PFSK-1 (cell line): ENCODE measurements around the gene KCNK10.

Experiments used
- FOXP2 ChIP-seq: optimal IDR thresholded peaks from 2 replicates; pipeline ENCODE3; 2011; ENCODE audit warnings: borderline replicate concordance, control low read depth, inconsistent platforms; ENCODE audit not compliant: insufficient read depth; ENCODE audit errors: extremely low read length, extremely low read depth
- POLR2AphosphoS5 ChIP-seq: IDR thresholded peaks from 2 replicates; pipeline ENCODE4 v1.6.1; 2012; ENCODE audit warnings: low read depth, mild to moderate bottlenecking, control low read depth, low read length, moderate library complexity
- SIN3A ChIP-seq: IDR thresholded peaks from 2 replicates; pipeline ENCODE4 v1.6.1; 2012; ENCODE audit warnings: mild to moderate bottlenecking, low read length, moderate library complexity, borderline replicate concordance; ENCODE audit not compliant: insufficient read depth
- TAF1 ChIP-seq: IDR thresholded peaks from 2 replicates; pipeline ENCODE4 v1.6.1; 2012; ENCODE audit warnings: low read length, control low read depth, borderline replicate concordance; ENCODE audit not compliant: insufficient read depth
- TF ChIP-seq, protein P1 (sequence below), 2 experiments: IDR thresholded peaks; 2 replicates each; pipeline versions ENCODE4 v1.6.1 to v1.8.0; 2011 to 2012; ENCODE audit warnings: low read depth in 2 of 2, low read length in 2 of 2, control low read depth in 1 of 2, inconsistent platforms in 1 of 2, mild to moderate bottlenecking in 1 of 2, moderate library complexity in 1 of 2; ENCODE audit not compliant: insufficient read depth in 1 of 2

Gene KCNK10

DNA sequence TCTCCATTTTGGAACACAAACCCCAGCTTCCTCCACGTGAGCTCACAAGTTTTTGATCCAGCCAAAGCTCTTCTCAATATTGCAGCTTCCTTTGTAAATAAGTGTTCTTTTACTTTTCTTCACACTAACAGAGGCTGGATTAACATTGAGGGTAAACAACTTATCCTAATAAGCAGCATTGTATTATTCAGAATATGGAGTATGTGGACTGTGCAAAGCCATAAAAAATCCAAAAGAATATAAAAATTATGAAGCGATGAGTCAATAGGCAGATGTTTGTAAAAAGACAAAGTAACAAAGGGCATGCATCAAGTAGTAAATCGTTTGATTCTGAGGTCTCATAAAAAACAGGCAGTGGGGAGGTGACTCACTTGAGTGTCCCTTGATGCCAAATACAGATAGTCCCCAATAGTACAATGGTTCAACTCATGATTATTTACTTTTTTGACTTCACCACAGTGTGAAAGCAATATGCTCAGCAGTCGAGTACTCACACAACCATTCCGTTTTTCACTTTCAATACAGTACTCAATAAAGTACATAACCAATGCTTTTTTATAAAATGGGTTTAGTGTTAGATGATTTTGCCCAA is 23.1 kb upstream of the KCNK10 start:
- TF ChIP-seq FOXP2 = no peak
- no peak for TF ChIP-seq TAF1
- no peak for TF ChIP-seq SIN3A
- no peak for TF ChIP-seq POLR2AphosphoS5
- TF ChIP-seq, protein P1, sequence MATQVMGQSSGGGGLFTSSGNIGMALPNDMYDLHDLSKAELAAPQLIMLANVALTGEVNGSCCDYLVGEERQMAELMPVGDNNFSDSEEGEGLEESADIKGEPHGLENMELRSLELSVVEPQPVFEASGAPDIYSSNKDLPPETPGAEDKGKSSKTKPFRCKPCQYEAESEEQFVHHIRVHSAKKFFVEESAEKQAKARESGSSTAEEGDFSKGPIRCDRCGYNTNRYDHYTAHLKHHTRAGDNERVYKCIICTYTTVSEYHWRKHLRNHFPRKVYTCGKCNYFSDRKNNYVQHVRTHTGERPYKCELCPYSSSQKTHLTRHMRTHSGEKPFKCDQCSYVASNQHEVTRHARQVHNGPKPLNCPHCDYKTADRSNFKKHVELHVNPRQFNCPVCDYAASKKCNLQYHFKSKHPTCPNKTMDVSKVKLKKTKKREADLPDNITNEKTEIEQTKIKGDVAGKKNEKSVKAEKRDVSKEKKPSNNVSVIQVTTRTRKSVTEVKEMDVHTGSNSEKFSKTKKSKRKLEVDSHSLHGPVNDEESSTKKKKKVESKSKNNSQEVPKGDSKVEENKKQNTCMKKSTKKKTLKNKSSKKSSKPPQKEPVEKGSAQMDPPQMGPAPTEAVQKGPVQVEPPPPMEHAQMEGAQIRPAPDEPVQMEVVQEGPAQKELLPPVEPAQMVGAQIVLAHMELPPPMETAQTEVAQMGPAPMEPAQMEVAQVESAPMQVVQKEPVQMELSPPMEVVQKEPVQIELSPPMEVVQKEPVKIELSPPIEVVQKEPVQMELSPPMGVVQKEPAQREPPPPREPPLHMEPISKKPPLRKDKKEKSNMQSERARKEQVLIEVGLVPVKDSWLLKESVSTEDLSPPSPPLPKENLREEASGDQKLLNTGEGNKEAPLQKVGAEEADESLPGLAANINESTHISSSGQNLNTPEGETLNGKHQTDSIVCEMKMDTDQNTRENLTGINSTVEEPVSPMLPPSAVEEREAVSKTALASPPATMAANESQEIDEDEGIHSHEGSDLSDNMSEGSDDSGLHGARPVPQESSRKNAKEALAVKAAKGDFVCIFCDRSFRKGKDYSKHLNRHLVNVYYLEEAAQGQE (IDR thresholded peaks at IDR 0.05; ENCODE audit: insufficient read depth in 1 of 2, low read depth in 2 of 2, low read length in 2 of 2) = no peak

DNA sequence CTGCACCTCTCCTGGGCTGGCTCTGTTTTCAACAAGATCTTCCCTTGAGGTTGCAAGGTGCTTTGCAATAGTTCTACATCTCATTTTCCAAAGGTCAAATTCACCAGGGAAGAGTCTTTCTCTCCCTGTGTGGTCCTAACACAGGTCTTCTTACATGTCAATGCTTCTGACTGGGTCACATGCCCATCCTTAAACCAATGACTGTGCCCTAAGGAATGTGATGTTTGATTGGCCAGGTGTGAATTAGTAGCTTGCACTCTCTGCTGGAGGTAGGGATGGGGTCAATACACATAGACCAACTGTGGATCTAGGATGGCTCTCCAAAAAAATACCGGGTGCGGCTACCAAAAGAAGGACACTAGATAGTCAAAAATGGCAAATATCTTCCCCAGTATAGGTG is 19.9 kb upstream of the KCNK10 start:
- no peak for TF ChIP-seq SIN3A
- TF ChIP-seq POLR2AphosphoS5 = no peak
- no peak for TF ChIP-seq FOXP2
- TF ChIP-seq, protein P1 (IDR thresholded peaks at IDR 0.05; ENCODE audit: insufficient read depth in 1 of 2, low read depth in 2 of 2, low read length in 2 of 2) = no peak
- TF ChIP-seq TAF1 = no peak

DNA sequence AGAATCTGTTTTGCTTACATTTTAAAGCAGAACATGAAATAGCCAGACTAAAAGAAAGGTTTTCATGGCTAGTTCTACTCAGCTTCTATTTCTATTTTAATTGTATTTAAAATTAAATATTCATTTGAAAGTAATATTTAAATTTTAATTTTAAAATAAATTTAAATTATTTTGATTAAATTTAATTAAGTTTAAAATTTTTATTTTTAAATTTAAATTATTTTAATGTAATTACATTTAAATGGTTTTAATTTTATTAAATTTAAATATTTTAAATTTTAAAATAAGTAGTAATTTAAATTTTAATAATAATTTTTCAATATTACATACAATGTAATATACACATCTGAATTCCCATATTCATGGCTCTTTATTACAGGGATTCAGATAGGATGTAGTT is 17.3 kb upstream of the KCNK10 start:
- no peak for TF ChIP-seq POLR2AphosphoS5

DNA sequence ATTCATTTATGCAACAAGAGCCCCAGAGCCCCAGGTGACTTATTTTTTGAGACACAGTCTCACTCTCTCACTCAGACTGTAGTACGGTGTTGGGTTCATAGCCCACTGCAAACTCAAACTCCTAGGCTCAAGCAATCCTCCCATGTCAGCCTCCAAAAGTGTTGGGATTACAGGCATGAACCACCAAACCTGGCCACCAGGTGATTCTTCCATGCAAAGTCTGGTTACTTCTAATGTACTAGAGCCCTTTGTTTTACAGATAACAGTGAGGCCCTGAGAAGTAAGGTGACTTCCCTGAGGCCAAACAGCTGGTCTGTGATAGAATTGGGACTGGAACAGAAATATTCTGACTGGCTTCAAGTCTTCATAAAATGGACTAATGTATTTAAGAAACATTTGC is 10.0 kb upstream of the KCNK10 start:
- no peak for TF ChIP-seq TAF1
- TF ChIP-seq, protein P1 (IDR thresholded peaks at IDR 0.05; ENCODE audit: insufficient read depth in 1 of 2, low read depth in 2 of 2, low read length in 2 of 2) = no peak
- no peak for TF ChIP-seq FOXP2
- no peak for TF ChIP-seq SIN3A
- no peak for TF ChIP-seq POLR2AphosphoS5

DNA sequence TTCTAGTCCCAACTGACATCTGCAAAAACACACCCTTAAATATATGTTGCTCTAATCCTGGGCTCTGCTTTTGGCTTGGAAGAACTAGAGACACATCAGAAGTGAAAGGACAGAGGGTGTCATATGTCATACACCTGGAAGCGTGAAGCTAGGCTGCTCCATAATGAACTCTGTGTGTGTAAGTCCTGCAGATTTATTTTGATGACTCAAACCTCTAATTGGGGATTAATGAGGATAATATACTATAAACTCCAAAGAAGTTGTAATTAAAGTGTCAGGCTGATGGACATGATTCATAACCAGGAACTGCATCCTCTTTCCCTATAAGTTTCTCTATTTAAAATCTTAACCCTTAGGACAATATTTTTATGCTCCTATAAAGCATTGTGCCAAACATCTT is 4.4 kb upstream of the KCNK10 start:
- TF ChIP-seq SIN3A (no peak), POLR2AphosphoS5 (no peak), FOXP2 (no peak), TAF1 (no peak)
- TF ChIP-seq, protein P1 (IDR thresholded peaks at IDR 0.05; ENCODE audit: insufficient read depth in 1 of 2, low read depth in 2 of 2, low read length in 2 of 2) = no peak
